NCI-H2196 (cell line): Measurements from ENCODE around the gene ZMIZ1.

ENCODE experiments used
- DNase-seq: peaks from one replicate; lab custom pipeline; 2025; ENCODE audit not compliant: unreplicated experiment; lab: John Stamatoyannopoulos, UW

The ZMIZ1 gene

DNA sequence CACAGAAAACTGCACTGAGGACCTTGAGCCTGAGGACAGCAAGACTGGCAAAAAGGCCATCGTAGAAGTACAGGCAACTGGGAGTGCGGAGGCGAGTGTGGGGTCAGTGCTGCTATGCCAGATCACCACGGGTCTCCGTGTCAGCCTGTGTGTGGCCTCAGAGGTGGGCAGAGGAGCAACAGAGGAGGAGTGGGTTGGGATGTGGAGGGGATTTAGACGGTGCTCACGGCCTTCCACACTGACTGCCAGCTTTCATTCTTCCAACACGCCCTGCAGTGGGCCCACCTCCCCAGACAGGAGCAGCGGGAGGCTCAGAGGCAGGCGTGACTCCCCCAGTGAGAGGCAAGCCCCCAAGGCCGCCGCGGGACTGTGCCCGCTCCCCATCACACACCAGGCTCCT lies 17.0 kb upstream of the ZMIZ1 start:
- DNase-seq, result no peak

DNA sequence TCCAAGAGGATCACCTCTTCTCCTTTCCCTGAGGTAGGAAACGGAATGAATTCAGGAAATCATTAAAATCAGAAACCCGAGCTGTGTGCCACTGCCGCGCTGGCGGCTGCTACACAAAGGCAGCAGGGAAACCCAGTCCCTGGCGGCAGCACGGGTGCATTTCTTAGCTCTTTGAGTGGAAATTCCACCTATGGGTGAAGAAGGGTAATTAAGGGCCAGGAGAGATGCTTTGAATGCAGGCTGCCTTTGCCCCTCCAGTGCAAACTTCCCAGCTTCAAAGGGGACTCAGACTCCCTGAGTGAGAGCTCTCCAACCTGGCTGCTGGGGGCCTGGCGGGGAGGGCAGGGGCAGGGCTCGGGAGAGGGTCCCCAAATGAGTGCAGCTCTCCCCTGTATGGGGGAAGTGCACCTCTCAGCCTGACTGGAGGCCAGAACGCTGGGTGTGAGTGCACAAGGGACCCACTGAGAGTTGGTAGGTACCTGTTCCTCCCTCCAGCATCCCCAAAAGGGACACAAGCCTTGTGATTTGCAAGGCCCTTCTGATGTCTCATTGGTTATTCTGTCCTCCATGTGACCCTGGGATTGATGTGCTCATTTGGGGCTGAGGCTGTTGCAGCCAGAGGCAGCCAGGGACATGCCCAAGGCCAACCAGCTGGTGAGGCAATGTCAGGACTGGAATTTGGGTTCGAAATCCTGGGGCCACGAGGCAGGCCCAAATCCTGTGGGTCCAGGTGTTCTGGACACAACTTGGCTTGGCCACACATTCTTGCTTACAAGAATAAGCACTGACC lies 16.3 kb upstream of the ZMIZ1 start:
- DNase-seq, result peak; percentile 26

DNA sequence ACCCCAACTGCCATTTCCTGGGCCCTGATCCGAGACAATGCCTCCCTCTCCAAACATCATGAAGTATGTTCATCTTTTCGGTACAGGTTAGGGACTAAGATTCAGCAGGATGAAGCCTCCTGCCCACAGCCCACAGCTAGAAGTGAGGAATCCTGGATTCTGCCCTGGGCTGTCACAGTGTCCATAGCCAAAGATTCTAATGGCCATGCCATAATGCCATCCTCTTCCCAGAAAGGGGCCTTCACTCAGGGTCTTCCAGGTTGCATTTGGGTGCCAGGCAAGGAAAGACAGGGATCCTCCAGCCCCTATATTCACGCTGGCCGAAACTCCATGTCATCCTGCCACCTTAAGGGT lies 15.7 kb upstream of the ZMIZ1 start:
- no peak for DNase-seq

DNA sequence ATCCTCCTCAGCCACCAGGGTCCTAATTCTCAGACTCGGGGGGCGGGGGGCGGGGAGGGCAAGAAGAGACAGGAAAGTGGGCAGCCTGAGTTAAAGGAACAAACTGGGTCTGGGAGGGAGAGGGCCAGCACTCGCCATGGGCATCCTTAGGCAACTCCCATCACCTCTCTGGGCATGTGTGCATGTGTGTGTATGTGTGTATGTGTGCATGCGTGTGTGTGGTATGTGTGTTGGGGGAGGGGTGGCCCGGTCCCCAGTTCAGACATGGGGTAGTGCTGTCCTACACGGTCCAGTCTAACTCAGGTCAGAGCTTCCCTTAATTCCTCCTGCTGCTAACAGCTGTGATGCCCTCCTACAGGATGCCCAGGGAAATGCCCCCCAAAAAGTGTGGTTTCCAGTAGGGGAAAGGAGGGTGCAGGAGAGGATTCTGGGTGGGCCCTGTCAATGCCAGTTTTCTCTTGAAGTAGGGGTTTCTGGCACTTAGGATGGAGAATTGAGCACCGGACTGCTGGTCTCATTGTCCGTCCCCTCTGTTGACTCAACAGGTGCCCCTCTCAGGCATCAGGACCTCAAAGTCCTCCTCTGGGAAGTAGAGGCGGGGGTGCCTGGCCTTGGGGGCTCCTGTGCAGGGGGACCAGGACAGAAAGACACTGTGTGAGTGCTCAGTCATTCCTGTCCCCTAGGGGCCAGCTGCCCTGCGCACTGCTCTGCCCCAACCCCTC lies 15.1 kb upstream of the ZMIZ1 start:
- no peak for DNase-seq

DNA sequence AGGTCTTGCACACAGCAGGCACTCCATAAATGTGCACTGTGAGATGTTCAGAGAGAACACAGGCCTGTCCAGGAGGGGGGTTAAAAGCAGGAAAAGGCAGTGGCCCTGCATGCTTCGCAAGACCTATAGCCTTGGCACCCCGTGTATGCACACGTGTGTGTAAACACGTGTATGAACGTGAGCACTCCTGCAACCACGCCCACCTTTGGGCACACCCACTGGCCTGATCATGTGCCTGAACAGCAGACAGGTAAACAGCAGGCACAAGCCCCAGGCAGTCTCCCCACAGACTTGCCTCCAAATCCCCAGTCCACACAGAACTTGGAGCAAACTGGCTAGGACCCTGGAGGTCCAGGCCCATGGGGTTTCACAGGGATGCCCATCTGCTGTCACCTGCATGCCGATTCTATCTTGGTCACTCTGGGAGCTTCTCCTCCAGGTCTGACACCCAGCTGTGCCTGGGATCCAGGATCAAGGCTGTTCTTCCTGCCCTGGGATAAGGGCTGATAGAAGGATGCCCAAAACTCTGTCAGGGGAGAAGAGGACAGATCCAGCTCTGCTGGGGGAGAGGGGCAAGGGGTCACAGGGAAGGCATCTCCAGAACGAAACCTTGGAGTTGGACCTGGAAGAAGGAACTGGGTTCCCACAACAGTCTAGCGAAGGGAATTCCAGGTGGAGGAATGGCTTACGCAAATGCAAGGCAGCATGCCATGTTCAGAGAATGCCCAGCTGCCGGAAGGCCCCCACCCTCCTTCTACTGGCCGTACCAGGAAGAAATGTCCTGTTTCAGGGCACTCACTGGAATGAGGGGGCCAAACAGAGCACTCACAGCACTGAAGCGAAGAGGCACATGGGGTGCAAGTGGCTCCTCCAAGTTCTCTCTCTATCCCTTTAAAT lies 14.3 kb upstream of the ZMIZ1 start:
- no peak for DNase-seq

DNA sequence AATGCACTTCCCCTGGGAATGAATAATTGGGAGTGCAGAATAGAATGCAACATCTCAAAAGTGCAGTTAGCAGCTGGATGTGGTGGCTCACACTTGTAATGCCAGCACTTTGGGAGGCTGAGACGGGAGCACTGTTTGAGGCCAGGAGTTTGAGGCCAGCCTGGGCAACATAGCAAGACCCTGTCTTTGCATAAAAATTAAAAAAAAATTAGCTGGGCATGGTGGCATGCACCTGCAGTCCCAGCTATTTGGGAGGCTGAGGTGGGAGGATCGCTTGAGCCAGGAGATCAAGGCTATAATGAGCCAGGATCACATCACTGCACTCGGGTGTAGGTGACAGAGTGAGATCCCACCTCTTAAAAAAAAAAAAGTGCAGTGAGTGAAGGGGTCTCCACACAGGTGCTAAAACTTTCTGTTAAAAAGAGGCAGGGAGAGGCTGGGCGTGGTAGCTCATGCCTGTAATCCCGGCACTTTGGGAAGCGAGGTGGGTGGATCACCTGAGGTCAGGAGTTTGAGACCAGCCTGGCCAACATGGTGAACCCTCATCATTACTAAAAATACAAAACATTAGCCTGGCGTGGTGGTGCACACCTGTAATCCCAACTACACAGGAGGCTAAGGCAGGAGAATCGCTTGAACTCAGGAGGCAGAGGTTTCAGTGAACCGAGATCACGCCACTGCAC lies 13.5 kb upstream of the ZMIZ1 start:
- no peak for DNase-seq

DNA sequence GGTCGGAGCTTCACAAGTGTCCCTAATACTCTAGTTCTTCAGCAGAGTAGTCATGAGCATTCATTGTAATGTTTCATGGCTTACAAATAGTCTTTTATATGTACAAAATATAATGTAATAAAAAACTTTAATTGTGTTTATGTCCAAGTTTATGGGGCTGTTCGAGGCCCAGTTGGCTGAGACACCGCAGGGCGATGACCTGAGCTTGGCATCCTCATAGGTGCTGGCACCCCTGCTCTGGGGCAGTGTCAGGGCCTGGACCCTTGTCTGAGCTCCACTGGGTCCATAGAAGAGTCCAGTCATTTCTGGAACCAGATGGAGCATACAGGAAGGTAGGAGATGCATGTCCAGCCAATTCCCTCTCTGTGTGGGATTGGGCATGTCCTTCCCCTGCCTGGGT lies 12.9 kb upstream of the ZMIZ1 start:
- DNase-seq, result no peak

DNA sequence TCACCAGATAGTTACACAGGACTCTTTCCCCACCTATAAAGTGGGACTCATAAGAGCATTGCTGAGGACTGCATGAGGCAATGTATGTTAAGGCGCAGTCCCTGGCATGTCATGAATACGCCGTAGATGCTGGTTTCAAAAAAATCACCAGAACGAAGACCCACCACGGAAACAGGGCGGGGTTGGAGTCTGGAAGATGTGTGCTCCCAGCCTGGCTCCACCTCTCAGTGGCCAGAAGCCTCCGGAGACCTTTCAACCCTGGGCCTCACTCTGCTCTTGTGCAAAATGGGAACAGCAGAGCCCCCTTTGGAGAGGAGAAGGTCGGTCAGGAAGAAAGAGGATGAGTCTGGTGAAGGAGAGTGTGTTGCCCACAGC lies 12.4 kb upstream of the ZMIZ1 start:
- DNase-seq, result no peak

DNA sequence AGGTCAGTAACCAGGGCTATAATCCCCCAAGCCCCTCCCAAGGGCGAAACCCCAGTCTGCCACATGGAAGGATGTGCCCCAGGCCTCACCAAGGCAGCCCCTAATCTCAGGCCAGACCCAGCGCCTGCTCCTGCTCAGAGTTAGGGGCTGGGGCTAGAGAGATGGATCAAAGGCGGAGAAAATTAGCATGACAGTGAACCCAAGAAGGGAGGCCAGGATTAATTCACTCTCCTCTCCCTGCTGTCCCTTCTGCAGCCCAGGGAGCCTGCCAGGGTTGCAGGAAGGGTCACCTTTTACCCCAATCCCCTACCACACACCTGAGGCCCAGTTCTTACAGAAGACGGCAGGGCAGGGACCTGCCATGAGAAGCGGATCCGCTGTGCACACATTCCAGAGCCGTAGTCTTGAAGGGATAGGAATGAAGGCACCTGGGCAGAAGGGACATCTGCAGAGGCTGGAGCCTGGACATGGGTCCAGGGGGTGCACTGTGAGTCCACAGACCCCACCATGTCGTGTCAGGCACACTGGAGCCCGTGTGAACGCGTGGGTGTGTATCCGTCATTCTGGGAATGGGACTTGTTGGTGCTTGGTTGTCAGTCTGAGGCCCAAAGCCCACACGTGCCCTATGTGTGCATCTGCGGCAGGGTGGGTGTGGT lies 11.9 kb upstream of the ZMIZ1 start:
- no peak for DNase-seq

DNA sequence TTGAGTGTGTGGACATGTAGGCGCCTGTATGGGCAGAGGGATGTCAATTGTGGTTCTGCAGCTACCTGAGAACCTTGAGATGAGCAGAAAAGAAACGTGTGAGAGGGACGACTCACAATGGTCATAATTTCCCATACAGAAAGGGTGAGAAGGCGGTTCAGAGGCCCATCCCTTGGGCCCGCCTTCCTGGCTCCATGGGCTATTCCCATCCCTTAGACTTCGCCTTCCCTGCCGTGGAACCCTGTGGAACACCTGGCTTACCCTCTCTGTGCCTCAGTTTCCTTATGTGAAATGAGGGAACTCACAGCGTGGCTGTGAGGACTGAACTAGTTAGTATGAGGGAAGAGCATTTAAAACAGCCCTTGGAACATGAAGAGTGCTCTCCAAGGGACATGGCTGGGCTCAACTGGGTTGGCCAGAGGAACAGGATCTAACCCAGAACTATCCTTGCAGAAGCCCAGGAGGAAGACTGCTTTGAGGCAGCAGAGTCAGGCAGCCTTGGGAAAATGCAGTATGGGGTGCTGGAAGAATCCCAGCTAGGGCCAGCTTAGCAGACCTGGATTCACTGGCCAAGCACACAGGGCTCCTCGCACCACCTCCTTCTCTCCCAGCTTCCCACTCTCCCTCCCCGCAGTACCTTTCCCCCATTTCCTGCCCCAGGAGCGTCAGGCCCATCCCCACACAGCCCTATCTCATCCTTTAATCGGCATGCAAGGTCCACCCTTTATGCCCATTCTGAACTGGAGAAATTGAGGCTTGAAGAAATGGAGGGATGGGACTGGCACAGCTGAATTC lies 11.1 kb upstream of the ZMIZ1 start:
- DNase-seq, result no peak

DNA sequence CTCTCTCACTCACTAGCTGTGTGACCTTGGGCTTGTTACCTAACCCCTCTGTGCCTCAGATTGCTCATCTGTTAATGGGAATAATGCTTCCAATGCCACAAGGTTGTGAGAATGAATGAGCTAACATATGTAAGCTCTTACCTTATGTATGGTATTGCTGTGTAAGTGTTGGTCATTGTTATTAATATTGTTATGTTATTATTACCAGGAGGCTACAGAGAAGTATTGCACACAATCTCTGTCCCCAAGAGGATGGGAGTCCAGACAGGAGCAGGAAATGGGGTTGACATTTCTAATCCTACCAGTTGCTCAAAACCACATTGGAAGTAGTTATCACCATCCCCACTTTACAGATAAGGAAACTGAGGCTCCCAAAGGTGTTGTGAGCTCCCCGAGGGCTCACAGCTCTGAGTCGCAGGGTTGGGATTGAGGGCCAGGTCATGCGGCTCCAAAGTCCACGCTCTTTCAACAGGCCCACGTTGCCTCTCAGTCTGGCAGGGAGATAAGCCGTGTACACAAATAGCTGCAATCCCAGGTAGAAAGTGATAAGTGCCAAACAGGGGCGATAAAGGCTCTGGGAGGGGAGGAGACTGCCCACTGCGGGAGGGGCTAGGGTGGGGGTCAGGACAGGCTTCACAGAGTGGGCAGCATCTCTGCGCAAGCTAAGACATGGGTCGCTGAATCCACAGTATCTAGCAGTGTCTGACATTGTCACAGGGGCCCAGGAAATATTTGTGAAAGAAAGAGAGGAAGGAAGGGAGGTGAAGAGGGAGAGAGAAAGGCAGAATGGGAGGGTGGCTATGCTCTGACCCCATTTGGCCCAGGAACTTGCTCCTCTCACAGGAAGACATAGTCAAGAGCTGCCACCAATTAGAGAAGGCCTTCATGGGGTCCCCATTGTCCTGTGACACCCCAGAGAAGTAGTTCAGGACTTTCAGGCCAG lies 9.6 kb upstream of the ZMIZ1 start:
- DNase-seq, result no peak

DNA sequence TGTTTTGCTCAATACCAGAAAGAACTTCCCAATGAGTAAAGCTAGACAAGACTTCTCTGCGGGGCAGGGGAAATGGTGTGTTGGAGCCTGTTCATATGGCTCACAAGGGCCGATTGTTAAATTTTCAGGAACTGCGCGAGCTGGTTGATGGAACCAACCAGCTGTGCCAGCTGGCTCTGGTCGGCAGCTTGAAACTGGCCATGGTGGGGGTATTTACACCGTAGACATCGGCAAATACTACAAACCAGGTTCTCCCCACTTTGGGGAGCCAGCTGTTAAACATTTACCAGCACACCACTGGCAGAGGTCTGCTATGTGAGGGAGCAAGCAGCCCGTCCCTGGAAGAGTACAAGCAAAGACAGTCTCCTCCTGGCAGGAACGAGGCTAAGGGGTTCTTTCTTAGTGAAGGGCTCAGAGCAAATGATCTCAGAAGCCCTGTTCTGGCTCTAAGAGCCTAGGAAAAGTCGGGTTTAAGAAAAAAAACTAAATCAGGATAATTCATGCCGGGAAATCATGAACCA lies 8.8 kb upstream of the ZMIZ1 start:
- no peak for DNase-seq

DNA sequence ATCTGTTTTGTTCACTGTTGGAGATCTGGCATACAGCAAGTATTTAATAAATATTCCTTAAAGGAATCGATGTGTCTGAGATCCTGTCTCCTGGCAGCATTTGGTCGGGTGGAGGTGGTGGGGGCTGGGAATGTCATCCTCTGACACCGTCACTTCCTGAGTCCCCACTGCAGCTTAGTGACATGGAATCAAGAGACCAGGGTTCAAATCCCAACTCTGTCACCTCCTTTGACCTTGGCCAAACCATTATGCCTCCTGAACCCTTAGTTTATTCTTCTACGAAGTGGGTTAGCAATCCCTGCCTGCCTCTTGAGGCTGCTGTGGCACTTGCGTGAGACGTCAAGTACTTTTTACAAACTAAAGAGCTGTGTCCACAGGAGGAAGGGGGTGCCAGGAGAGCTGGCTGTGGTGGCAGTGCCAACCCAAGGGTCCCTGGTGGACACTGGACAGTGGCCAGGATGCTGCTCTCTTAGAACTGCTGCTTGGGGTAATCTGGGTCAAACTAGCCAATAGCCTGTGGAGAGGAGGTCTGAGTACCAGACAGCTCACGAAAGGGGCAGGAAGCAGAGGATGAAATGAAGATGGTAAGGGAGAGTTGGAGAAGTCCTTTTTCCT lies 8.0 kb upstream of the ZMIZ1 start:
- no peak for DNase-seq

DNA sequence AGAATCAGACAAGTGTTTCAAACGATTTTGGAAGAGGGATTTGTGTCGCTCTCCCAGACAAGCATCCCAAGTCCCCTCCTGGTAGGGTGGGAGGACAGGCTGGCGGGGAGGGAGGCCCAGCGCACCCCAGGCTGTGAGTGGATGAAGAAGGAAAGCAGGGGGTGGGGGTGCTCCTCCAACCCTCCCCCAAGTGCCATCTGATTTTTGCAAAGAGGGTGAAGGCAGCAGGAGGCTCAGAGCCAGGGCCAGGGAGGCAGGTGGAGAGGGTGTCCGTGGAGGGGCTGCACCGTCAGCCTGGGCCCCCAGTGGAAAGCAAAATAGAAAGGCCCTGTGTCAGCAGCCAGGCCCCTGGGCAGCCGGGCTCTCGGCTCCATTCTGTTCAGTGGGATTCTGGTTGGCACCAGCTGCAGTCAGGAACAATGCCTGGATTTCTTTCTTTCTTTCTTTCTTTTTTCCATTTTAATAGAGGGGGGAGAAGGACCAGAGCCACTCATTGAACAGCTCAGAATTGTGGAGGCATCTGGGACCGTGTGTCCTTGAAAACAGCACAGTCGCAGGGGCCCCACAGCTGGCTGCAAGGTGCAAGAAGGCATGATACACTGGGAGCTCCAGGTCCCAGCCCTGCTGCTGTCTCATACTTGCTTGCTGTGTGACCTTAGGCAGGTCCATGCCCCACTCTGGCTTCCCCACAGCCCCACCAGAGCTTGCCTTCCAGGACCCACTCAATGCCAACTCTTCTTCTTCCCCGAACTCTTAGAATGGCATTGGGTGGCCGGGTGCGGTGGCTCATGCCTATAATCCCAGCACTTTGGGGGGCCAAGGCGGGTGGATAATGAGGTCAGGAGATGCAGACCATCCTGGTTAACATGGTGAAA lies 7.1 kb upstream of the ZMIZ1 start:
- no peak for DNase-seq

DNA sequence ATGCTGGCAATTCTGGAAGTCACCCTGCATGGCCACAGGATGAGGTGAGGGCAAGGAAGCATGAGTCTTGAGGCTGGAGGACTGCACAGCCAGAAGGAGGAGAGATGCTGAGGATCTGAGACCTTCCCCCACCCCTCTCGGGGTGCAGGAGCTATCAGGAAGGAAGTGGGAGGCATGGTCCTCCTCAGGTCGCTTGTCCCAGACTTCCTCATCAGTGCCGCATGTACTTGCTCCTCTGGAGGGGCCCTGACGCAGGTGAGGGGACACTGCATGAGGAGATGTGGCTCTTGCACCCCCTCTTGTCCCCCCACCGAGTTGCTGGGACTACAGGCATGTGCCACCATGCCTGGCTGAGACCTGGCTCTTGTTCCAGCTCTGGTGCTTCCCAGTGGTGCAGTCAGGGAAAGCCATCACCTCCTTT lies 5.7 kb upstream of the ZMIZ1 start:
- DNase-seq, result no peak

DNA sequence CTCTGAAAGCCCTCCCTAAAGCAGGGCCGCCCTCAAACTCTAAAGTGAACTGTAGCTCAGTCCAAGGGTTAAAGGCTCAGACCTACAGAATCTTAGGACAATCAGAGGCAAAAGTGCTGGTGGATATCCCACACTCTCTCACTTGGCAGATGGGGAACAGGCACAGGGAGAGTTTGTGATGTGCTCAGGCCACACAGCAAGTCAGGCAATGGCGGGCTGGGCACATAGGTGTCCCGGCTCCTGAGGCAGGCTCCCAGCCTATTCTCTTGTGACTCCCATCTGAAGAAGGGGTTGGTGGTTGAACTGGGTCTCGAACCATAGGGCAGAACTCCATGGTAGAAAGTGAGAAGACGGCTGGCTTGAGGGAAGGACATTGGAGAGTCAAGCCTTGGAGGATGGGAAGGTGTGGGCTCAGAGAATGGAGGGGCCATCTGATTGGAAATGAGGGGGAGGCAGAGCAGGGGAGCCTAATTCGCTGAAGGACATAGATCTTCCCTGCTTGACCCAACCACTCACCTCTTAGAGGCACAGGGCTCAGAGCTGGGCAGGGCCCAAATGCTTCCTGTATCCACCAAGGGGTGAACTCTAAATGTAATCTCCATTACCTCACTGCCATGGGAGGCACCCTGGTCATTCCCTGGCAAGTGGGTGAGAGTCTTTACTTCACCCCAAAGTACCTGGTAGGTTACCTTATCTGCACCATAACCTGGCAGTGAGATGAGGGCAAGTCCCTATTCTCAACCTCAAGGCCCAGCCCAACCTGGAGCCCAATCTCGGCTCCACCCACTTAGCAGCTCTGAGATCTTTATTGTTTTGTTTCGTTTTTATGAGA lies 4.9 kb upstream of the ZMIZ1 start:
- no peak for DNase-seq
